ENCODE measurements around the gene VPS13D. TPM values are rescaled to one million over a fixed set of nuclear protein-coding genes. Genes with fewer than 3 reads are reported as not detected.
"Not testable (repeated sequence)": the region's sequence is repeated elsewhere in the genome, so short reads cannot be mapped to it uniquely, and the experiment has no call there.

Gene VPS13D
- total RNA-seq, 4 donors from 2014 or later: 60.9 to 91.6 (median 71.6) TPM

GRCh38 chr1:12384836-12385456, 155.1 kb downstream of the VPS13D start:
- Histone ChIP-seq H3K27me3 (no peaks in the 10 kb centered on the region), H3K36me3 (peaks cover 0 to 83% of the 10 kb centered on the region in 2 donors), H3K4me3 (no peak overlapping the region), H3K9me3 (no peaks in the 10 kb centered on the region), H3K4me1 (peaks cover 9 to 13% of the 10 kb centered on the region in 2 donors), H3K27ac (no peak overlapping the region)
- in situ Hi-C loops (cut with MboI; ENCODE audit: low sequenced_read_pairs in 4 of 4): no loop called here
- TF ChIP-seq, protein P1, sequence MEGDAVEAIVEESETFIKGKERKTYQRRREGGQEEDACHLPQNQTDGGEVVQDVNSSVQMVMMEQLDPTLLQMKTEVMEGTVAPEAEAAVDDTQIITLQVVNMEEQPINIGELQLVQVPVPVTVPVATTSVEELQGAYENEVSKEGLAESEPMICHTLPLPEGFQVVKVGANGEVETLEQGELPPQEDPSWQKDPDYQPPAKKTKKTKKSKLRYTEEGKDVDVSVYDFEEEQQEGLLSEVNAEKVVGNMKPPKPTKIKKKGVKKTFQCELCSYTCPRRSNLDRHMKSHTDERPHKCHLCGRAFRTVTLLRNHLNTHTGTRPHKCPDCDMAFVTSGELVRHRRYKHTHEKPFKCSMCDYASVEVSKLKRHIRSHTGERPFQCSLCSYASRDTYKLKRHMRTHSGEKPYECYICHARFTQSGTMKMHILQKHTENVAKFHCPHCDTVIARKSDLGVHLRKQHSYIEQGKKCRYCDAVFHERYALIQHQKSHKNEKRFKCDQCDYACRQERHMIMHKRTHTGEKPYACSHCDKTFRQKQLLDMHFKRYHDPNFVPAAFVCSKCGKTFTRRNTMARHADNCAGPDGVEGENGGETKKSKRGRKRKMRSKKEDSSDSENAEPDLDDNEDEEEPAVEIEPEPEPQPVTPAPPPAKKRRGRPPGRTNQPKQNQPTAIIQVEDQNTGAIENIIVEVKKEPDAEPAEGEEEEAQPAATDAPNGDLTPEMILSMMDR (IDR thresholded peaks at IDR 0.05 in 4 of 5, conservative IDR thresholded peaks at IDR 0.05 in 1 of 5): no peak
- TF ChIP-seq POLR2A (IDR thresholded peaks at IDR 0.05): no peak
- DNase-seq (no peak), ATAC-seq (no peak)
- intact Hi-C loops (cut with DNase I; ENCODE audit: low total_unique reads): no loop called here

- ATAC-seq (no peak), DNase-seq (no peak)
- Histone ChIP-seq H3K27me3 (no peaks in the 10 kb centered on the region), H3K9me3 (no peaks in the 10 kb centered on the region), H3K4me1 (peaks cover 5 to 6% of the 10 kb centered on the region in 2 donors), H3K27ac (no peak overlapping the region), H3K36me3 (peaks cover 0 to 86% of the 10 kb centered on the region in 2 donors), H3K4me3 (no peak overlapping the region)
- intact Hi-C loops (cut with DNase I; ENCODE audit: low total_unique reads) (no loop called here), in situ Hi-C loops (cut with MboI; ENCODE audit: low sequenced_read_pairs in 4 of 4) (no loop called here)
- no peak for TF ChIP-seq POLR2A (IDR thresholded peaks at IDR 0.05)
- TF ChIP-seq, protein P1 (IDR thresholded peaks at IDR 0.05 in 4 of 5, conservative IDR thresholded peaks at IDR 0.05 in 1 of 5): no peak
Measured at GRCh38 chr1:12386130-12386529, 156.3 kb downstream of the VPS13D start.

DNA sequence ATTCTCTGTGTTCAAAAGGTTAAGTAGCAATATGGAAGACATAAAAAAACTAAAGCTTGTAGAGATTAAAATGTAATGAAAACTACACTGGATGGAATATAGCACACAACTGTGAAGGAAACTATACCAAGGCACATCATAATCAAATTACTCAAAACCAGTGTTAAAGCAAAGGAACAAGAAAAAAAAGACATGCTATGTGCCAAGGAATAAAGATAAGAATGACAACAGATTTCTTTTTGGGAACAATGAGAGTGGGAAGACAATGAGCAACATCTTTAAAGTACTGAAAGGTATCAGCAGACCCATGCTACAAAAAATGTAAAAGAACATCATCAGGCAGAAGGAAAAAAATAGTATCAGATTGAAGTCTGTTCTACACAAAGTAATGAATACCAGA, 157.8 kb downstream of the VPS13D start:
- DNase-seq (no peak), ATAC-seq (no peak)
- Histone ChIP-seq H3K36me3 (peaks cover 0 to 88% of the 10 kb centered on the region in 2 donors), H3K4me1 (no peaks in the 10 kb centered on the region), H3K9me3 (no peaks in the 10 kb centered on the region), H3K27ac (no peak overlapping the region), H3K27me3 (no peaks in the 10 kb centered on the region), H3K4me3 (no peak overlapping the region)
- intact Hi-C loops (cut with DNase I; ENCODE audit: low total_unique reads): no loop called here
- in situ Hi-C loops (cut with MboI; ENCODE audit: low sequenced_read_pairs in 4 of 4): no loop called here
- TF ChIP-seq, protein P1 (IDR thresholded peaks at IDR 0.05 in 4 of 5, conservative IDR thresholded peaks at IDR 0.05 in 1 of 5): no peak
- no peak for TF ChIP-seq POLR2A (IDR thresholded peaks at IDR 0.05)

DNA sequence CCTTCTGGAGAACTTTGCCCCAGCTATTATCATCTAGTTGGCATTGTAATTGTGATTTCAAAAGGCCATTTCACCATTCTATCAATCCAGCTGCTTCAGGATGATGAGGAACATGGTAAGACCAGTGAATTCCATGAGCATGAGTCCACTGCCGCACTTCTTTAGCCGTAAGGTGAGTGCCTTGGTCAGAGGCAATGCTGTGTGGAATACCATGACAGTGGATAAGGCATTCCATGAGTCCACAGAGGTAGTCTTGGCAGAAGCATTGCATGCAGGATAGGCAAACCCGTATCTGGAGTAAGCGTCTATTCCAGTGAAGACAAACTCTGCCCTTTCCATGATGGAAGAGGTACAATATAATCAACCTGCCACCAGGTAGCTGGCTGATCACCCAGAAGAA, 160.5 kb downstream of the VPS13D start:
- DNase-seq; ATAC-seq; in situ Hi-C loops (cut with MboI; ENCODE audit: low sequenced_read_pairs in 4 of 4); H3K27ac ChIP-seq; intact Hi-C loops (cut with DNase I; ENCODE audit: low total_unique reads); H3K9me3 ChIP-seq; H3K27me3 ChIP-seq; H3K4me1 ChIP-seq; H3K4me3 ChIP-seq: not testable (repeated sequence)
- peaks cover 0 to 79% of the 10 kb centered on the region in 2 donors for H3K36me3 ChIP-seq

- Histone ChIP-seq H3K27ac (no peak overlapping the region), H3K36me3 (peaks cover 0 to 56% of the 10 kb centered on the region in 2 donors), H3K9me3 (no peaks in the 10 kb centered on the region), H3K27me3 (no peaks in the 10 kb centered on the region), H3K4me1 (no peaks in the 10 kb centered on the region), H3K4me3 (no peak overlapping the region)
- TF ChIP-seq POLR2A (IDR thresholded peaks at IDR 0.05): no peak
- TF ChIP-seq, protein P1 (IDR thresholded peaks at IDR 0.05 in 4 of 5, conservative IDR thresholded peaks at IDR 0.05 in 1 of 5): no peak
- intact Hi-C loops (cut with DNase I; ENCODE audit: low total_unique reads): no loop called here
- no peak for DNase-seq
- in situ Hi-C loops (cut with MboI; ENCODE audit: low sequenced_read_pairs in 4 of 4): no loop called here
- no peak for ATAC-seq
Measured at GRCh38 chr1:12397462-12398450, 167.9 kb downstream of the VPS13D start.
